Measurements from ENCODE around the gene TAF11L2.

DNA sequence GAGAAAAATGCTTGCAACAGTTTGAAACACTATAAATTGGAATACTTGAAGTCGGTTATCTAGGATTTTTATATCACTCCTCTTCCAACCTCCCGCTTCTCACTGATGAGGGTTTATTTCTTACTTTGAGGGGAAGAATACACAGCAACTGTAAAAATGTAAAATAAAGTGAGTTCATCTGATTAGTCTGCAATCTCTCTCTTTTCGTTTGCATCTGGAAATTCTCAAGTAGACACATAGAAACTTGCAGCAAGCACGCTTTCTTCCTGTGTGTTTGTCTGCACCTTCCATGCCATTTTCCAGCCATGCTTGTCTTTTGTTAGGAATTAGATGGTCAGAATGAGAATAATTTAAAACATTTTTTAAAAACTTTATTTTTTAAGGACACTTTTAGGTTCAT, 45.1 kb upstream of the TAF11L2 start:
- TF ChIP-seq RARB (CRISPR knock-in tag; IDR thresholded peaks at IDR 0.05) (no peak), ZC3H10 (CRISPR knock-in tag; IDR thresholded peaks at IDR 0.05) (no peak), ZNF70 (CRISPR knock-in tag; IDR thresholded peaks at IDR 0.05) (no peak), TOX (CRISPR knock-in tag; IDR thresholded peaks at IDR 0.05; ENCODE audit: borderline replicate concordance) (no peak), OSR1 (CRISPR knock-in tag; IDR thresholded peaks at IDR 0.05) (no peak), PPARA (CRISPR knock-in tag; IDR thresholded peaks at IDR 0.05; ENCODE audit: borderline replicate concordance) (no peak), TSHZ2 (CRISPR knock-in tag; IDR thresholded peaks at IDR 0.05) (no peak), ZFP30 (CRISPR knock-in tag; IDR thresholded peaks at IDR 0.05) (no peak), BACH2 (CRISPR knock-in tag; IDR thresholded peaks at IDR 0.05; ENCODE audit: borderline replicate concordance) (no peak), ZFP3 (CRISPR knock-in tag; IDR thresholded peaks at IDR 0.05) (no peak)
- TF ChIP-seq, protein P1, sequence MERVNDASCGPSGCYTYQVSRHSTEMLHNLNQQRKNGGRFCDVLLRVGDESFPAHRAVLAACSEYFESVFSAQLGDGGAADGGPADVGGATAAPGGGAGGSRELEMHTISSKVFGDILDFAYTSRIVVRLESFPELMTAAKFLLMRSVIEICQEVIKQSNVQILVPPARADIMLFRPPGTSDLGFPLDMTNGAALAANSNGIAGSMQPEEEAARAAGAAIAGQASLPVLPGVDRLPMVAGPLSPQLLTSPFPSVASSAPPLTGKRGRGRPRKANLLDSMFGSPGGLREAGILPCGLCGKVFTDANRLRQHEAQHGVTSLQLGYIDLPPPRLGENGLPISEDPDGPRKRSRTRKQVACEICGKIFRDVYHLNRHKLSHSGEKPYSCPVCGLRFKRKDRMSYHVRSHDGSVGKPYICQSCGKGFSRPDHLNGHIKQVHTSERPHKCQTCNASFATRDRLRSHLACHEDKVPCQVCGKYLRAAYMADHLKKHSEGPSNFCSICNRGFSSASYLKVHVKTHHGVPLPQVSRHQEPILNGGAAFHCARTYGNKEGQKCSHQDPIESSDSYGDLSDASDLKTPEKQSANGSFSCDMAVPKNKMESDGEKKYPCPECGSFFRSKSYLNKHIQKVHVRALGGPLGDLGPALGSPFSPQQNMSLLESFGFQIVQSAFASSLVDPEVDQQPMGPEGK (CRISPR knock-in tag; IDR thresholded peaks at IDR 0.05; ENCODE audit: borderline replicate concordance), result no peak

All from SK-N-SH treated with all-trans-retinoic acid at 6 μM for 48 hours (cell line).